Gastrocnemius medialis (tissue), 4 donors: ENCODE data around the gene CELSR1.

ENCODE experiments used
- CTCF ChIP-seq, 5 experiments: fragments of 450-650 bp in 3 of 5; fragments of 200-600 bp in 2 of 5; sonication (generic) in 2 of 5; IDR thresholded peaks in 4 of 5; conservative IDR thresholded peaks in 1 of 5; 1 replicate in 4 of 5; 2 replicates in 1 of 5; pipeline ENCODE4 v1.5.1; 2016 to 2019; ENCODE audit warnings: antibody characterized with exemption in 5 of 5, mild to moderate bottlenecking in 3 of 5, moderate library complexity in 3 of 5
- POLR2A ChIP-seq, 2 donors: fragments of 450-650 bp; IDR thresholded peaks; one replicate each; pipeline ENCODE4 v1.6.1; 2017; ENCODE audit warnings: antibody characterized with exemption in 2 of 2, mild to moderate bottlenecking in 2 of 2, moderate library complexity in 2 of 2

- TF ChIP-seq CTCF (IDR thresholded peaks at IDR 0.05 in 4 of 5, conservative IDR thresholded peaks at IDR 0.05 in 1 of 5) (no peak), POLR2A (IDR thresholded peaks at IDR 0.05) (no peak)
Measured at GRCh38 chr22:46406791-46407190, 130.6 kb downstream of the CELSR1 start.
